Retinal pigment epithelial cell (primary cell): ENCODE measurements around the gene KRTAP12-3.

Source experiments
- DNase-seq: peaks from one replicate; pipeline ENCODE4 v3.0.0-alpha.2; 2010; ENCODE audit warnings: low read depth
- H3K4me3 ChIP-seq: 2 replicates; pipeline ENCODE4 v1.5.1; 2011; ENCODE audit warnings: mild to moderate bottlenecking, low read length, control low read depth, moderate library complexity
- CTCF ChIP-seq: conservative IDR thresholded peaks from 2 replicates; pipeline ENCODE4 v1.5.1; 2011; ENCODE audit warnings: low read depth, low read length, control low read depth, inconsistent platforms

KRTAP12-3 gene

GRCh38 chr21:44699502-44700001, 41.8 kb downstream of the KRTAP12-3 start:
- no peak overlapping the region for H3K4me3 ChIP-seq
- TF ChIP-seq CTCF: no peak
- DNase-seq: no peak

GRCh38 chr21:44700101-44701022, 42.6 kb downstream of the KRTAP12-3 start:
- no peak for DNase-seq
- no peak for TF ChIP-seq CTCF
- no peak overlapping the region for H3K4me3 ChIP-seq

GRCh38 chr21:44701023-44701400, 43.3 kb downstream of the KRTAP12-3 start:
- no peak for TF ChIP-seq CTCF
- no peak overlapping the region for H3K4me3 ChIP-seq
- no peak for DNase-seq

- no peak for TF ChIP-seq CTCF
- no peak overlapping the region for H3K4me3 ChIP-seq
- no peak for DNase-seq
These were observed 43.8 kb downstream of the KRTAP12-3 start for GRCh38 chr21:44701541-44701940.

- DNase-seq: no peak
- TF ChIP-seq CTCF: no peak
- H3K4me3 ChIP-seq: no peak overlapping the region
These were observed 44.6 kb downstream of the KRTAP12-3 start for GRCh38 chr21:44702111-44702972.

- DNase-seq: no peak
These were observed 45.4 kb downstream of the KRTAP12-3 start for GRCh38 chr21:44702973-44703730.

More at GRCh38 chr21:44702973-44703730, 45.4 kb downstream of the KRTAP12-3 start:
- no peak overlapping the region for H3K4me3 ChIP-seq
- TF ChIP-seq CTCF: no peak
